ENCODE measurements around the gene SETDB1.
A peak's percentile ranks its signal among the peaks of the same experiment; 100 is the strongest.
"Not testable (repeated sequence)": the region's sequence is repeated elsewhere in the genome, so short reads cannot be mapped to it uniquely, and the experiment has no call there.

The SETDB1 gene

DNA sequence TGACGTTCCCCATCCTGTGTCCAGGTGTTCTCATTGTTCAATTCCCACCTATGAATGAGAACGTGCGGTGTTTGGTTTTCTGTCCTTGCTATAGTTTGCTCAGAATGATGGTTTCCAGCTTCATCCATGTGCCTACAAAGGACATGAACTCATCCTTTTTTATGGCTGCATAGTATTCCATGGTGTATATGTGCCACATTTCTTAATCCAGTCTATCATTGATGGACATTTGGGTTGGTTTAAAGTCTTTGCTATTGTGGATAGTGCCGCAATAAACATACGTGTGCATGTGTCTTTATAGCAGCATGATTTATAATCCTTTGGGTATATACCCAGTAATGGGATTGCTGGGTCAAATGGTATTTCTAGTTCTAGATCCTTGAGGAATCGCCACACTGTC lies 2.6 kb downstream of the SETDB1 start:
- not testable (repeated sequence) for DNase-seq (ENCODE audit: low read depth in 2 of 2)

DNA sequence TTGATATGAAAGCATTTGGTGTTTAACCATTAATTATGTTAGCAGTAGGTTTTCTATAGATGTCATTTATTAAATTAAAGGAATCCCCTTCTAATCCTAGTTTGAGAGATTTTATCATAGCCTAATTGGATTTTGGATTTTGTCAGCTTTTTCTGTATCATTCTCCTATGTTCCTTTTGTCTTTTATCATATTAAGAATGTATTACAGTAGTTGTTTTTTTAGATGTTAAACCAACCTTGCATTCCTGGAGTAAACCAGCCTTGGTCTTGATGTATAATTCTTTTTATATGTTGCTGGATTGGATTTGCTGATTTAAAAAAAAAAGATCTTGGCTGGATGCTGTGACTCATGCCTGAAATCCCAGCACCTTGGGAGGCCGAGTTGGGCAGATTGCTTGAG lies 5.6 kb downstream of the SETDB1 start:
- no peak for DNase-seq (ENCODE audit: low read depth in 2 of 2)

DNA sequence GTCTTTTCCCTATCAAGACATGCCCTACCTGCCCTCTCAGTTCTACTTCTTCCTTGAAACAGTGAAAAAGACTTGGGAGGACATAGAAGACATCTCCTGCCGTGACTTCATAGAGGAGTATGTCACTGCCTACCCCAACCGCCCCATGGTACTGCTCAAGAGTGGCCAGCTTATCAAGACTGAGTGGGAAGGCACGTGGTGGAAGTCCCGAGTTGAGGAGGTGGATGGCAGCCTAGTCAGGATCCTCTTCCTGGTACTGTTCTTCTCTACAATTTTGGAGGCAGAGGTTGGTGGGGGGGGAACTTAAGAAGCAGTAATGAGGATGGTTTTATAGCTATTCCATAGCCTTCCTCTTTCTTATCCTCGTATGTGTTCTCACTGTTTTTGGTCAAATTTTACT lies 18.7 kb downstream of the SETDB1 start:
- no peak for DNase-seq (ENCODE audit: low read depth in 2 of 2)

DNA sequence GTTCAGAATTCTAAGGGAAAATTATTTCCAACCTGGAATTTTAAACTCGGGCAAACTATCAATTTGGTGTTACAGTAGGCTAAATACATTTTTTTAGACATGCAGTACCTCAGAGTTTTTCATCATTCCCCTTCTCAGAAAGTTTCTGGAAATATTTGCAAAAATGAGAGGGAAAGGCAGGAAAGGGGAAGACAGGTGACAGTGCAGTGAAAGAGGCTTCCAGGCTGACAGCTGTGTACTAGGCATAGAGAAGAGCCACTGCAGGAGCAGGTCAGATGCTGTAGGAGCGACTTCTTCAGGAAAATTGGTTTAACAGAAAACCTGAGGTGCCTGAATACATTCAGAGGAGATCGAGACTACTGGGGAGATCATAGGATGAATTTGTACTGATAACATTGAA lies 28.5 kb downstream of the SETDB1 start:
- DNase-seq (ENCODE audit: low read depth in 2 of 2): no peak

DNA sequence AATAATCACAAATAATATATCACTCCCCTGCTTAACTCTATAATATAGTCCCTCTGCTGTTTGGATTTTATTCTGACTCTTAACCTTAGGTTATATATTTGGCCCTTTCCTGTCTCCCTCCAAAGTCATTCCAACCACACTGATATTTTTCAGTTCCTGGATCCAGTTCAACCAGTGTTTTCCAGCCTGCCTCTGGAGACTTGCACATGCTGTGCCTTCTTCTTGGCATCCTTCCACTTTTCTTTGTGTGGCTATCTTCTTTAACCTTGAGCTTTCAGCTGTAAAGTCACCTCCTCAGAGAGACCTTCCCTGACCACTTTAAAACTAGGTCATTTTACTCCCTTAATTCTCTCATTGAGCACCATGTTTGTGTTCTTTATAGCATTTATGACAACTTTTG lies 29.1 kb downstream of the SETDB1 start:
- DNase-seq (ENCODE audit: low read depth in 2 of 2): no peak

DNA sequence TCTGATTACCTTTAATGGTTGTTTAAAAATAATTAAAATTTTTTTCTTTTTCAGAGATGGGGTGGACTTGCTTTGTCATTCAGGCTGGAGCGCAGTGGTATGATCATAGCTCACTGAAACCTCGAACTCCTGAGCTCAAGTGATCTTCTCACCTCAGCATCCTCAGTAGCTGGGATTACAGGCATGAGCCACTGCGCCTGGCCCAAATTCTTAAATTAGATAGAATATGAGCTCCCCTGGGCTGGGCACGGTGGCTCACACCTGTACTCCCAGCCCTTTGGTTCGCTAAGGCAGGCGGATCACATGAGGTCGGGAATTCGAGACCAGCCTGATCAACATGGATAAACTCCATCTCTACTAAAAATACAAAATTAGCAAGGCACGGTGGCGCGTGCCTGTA lies 31.5 kb downstream of the SETDB1 start:
- no peak for DNase-seq (ENCODE audit: low read depth in 2 of 2)

DNA sequence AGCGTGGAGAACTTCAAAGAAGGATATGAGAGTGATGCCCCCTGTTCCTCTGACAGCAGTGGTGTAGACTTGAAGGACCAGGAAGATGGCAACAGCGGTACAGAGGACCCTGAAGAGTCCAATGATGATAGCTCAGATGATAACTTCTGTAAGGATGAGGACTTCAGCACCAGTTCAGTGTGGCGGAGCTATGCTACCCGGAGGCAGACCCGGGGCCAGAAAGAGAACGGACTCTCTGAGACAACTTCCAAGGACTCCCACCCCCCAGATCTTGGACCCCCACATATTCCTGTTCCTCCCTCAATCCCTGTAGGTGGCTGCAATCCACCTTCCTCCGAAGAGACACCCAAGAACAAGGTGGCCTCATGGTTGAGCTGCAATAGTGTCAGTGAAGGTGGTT lies 34.5 kb downstream of the SETDB1 start:
- no peak for DNase-seq (ENCODE audit: low read depth in 2 of 2)

DNA sequence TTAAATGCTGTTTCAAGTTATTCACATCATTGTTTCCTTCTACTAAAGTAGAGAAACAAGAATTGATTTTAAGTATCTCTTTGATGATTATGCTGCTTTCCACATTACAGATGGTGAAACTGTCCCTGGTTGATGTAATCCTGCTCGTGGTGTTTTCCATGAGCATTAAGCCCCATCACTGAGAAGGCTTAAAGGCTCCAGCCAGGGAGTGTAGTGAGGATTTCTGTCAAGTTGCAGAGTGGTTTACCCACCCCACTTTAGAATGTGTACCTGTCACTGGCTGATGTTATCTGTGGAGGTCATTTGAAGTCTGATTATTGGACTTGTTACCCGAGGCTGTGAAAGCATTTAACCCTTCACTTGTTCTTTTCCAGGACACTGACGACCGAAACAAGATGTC lies 35.6 kb downstream of the SETDB1 start:
- no peak for DNase-seq (ENCODE audit: low read depth in 2 of 2)

DNA sequence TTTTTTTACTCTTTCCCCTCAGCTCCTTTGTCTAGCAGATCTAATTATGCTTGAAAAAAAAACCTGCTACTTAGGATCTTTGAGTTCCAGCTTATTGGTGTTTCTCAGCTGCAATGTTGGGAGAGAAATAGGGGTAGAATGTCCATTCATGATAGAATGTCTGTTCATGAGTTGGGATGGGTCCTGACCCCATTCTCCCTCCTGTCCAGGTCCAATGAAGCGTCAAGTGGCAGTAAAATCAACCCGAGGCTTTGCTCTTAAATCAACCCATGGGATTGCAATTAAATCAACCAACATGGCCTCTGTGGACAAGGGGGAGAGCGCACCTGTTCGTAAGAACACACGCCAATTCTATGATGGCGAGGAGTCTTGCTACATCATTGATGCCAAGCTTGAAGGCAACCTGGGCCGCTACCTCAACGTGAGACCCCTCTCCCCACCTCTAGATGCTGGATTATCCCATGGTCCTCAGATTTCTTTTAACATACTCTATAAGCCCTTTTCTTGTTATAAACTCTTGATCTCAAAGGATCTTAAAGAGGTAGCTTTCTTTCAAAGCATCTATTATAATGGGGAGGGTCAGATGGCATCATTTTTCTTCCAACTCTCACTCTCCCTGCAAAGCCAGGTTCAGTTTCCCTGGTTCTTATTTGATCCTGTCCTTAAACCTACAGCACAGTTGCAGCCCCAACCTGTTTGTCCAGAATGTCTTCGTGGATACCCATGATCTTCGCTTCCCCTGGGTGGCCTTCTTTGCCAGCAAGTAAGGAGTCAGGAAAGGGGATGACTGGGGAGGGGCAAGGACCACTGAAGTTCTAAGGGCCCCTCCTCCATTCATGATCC lies 37.4 kb downstream of the SETDB1 start:
- DNase-seq (ENCODE audit: low read depth in 2 of 2): no peak

DNA sequence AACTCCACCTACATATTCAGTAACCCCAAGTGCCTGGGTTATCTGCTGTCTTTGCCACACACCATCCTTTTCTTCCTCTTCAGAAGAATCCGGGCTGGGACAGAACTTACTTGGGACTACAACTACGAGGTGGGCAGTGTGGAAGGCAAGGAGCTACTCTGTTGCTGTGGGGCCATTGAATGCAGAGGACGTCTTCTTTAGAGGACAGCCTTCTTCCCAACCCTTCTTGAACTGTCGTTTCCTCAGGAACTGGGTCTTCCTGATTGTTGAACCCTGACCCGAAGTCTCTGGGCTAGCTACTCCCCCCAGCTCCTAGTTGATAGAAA lies 38.0 kb downstream of the SETDB1 start:
- no peak for DNase-seq (ENCODE audit: low read depth in 2 of 2)

DNA sequence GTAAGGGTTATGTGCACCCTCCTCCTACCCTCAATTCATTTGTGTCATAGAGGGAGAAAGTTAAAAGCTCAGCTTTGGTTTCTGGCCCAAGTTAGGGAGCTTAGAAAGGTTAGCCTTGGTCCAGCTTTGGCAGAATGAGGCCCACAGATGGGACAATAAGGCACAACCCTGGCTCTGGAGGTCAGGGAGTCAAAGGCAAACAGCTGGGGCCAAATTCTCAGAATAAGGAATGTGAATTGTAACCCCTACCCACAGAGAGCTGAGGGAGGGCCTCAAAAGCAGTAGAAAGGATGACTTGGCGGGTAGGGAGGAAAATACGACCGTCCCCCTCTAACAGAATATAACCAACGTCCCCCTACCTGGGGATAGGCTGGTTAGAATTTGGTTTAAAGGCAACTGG lies 39.4 kb downstream of the SETDB1 start:
- DNase-seq (ENCODE audit: low read depth in 2 of 2): no peak

DNA sequence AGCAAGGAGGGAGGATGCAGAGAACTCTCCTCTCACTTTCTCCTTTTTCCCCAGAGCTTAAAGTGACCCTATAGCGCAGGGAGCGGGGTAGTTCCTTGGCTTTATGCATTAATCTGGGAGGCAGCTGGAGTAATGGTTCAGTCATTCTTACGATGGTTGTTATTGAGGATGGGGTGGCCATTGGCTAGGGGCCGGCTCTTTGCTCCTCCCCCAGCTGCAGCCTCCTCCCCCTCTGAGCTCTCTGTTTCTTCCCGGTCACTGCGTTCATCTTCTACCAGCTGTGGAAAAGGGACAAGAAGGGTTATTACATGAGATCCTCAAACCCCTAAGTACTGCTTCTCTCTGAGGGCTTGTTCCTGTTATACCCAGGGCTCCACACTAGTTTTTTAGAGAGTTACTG lies 39.8 kb downstream of the SETDB1 start:
- no peak for DNase-seq (ENCODE audit: low read depth in 2 of 2)

DNA sequence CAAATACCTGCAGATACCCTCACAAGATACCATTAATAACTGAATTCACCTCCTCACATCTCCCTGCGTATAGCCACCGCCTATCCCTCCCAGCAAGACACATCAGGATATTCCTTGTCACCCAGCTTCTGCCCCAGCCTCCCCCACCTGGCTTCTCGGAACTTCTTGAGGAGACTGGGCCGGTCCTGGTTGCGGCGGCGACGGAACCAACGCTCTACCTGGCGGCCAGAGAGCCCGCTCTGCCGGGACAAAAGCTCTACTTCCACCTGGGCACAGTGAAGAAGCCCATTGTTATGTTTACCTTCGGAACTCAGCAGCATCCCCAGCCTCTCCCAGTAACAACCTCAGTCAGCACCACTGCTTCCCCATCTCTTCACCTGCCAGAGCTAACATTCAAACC lies 41.8 kb downstream of the SETDB1 start:
- no peak for DNase-seq (ENCODE audit: low read depth in 2 of 2)

DNA sequence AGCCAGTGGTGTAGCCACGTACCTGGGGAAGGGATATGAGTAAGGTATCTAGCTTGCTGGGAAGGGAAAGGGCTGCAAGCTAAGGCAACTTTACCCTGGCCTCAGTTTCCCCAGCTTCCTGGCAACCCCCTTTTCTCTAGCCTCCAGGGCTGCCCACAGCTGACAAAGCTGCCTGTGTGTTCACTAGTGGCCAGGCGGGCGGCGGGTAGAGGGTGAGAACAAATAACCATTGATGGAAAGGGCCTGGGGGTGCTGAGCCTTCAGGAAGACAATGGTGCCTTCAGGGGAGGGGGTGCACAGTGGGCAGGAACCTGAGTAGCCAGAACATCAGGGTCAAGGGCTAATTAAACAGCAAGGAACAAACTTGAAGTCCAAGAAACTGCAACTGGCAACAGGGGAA lies 42.3 kb downstream of the SETDB1 start:
- DNase-seq (ENCODE audit: low read depth in 2 of 2): no peak

DNA sequence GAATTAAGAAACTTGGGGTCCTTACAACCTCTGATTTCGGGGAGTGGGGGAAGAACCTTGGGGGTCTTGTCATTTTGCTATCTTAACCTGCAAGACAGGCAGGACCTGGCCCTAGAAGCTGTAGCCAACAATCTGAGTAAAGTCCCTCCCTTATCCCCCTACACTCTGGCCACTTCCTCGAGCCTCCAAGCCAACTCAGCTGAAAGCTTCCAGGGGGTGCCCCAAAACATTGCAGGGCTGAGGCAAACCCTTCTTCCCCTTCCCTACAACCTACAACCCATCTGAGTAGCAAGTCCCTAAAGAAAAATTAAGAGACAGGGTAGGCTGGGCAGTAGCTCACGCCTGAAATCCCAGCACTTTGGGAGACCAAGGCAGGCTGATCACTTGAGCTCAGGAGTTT lies 43.5 kb downstream of the SETDB1 start:
- no peak for DNase-seq (ENCODE audit: low read depth in 2 of 2)

DNA sequence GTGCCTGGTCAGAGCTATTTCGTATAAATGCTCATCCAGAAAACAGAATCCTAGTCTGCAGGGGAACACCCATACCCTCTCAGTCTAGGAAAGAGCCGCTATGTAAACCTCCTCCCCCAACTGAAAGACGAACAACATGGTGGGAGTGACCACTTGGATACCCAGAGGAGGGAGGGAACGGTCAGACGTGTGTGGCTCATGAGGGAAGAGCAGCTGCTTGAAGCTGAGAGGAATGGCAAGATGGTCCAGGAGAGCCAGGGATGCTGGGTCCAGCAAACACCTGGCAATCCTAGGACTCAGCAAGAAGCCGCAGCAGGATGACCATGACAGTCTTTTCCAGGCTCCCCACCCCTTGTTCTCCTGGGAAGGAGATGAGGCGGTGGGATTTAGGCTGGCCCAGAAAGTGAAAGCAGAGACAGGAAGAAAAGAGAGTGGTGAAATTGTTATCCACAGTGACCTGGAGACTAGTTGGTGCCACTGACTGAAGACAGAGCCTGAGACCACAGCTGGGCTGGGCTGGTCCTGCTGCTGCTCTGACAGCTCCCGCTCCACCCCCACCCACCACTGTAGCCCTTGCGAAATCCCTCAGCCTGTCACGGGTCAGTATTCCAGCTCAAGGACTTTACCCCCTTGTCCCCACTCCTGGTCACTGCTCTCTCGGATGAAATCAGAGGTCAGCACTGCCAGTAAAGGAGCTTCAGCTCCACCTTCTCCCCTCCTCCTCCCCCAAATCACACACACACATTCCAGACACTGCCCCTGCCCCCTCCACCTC lies 44.8 kb downstream of the SETDB1 start:
- DNase-seq (ENCODE audit: low read depth in 2 of 2): no peak

DNA sequence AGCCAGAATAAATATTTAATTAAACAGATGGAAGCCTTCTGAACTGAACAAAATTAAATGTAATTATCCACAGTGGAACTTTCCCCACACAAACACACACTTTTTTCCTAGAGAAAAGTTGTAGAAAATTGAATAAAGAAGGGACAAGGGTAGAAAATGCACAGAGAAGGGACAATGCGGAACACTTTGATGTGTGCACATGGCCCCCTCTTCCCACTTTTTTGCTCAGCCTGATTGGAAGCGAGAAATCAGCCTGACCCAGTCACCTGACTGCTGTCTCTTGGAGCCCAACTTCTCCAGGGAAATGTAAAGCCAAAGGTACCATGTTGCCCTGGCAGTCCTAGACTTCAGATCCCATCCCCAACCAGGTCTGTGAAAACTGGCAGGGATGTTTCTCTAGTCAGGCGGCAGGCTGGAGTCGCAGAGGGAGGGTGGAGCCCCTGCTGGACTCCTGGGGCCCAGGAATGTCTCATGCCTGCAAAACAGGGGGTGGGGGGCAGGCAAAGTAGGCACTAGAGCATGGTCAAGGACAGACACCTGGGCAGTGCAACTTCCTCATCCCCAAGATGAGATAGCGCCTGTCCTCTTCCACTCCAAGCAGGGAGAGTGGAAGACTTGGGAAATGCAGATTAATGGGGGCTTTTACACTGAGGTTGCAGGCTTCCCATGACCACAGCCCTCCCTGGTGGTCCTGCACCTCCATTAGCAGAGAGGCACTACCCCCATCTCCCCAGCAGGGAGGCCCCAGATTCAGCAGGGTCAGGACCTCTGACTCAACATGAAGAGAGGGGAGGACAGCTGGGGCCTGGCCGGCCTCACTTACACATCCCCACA lies 45.6 kb downstream of the SETDB1 start:
- no peak for DNase-seq (ENCODE audit: low read depth in 2 of 2)

DNA sequence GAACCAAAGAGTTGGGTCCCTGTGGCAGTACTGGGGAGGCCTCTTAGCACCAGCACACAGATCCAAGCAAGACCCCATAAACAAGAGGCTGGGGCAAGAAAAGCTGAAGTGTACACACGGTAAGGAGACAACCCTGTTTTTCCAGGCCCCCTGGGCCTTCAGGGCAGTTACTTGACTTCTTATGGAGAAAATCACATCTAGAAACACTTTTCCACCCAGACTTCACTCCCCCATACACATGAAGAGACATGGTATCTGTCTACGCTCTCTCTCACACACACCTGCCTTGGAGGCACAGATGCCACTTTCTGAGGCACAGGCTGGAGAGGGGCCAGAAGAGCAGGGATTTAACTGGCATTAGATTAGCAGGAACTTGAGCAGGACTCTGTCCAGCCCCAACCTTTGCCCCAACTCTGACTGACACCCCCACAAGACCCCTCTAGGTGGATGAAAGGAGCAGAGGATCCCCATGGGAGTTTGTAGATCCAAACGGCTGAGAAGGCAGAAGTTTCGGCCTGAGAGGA lies 46.3 kb downstream of the SETDB1 start:
- no peak for DNase-seq (ENCODE audit: low read depth in 2 of 2)

DNA sequence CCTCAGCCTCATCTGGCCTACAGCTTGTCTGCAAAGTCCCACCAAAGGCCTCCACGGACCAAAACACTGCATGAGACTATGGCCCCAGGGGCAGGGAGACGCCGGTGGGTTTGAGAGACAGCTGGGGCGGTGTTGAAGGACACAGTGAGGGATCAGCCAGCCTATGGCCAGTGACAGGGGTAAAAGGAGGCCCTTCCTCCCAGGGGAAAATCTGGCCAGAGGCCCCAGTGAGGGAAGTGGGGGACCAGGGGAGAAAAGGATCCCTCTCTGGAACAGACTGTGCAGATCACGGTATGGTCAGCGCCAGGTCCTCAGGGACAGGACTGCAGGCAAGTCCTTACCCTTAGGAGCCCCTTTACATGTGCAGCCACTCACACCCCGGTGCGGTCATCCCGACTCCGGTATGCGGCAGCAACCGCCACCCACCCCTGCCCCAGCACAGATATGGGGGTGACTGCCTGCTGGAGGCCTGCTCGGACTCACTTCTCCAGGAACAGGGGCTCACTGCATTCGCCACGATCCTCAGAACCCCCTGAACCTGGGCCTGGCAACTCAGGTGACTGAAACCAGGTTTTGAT lies 47.2 kb downstream of the SETDB1 start:
- peak in 1 of 2 donors; percentile 24 for DNase-seq (ENCODE audit: low read depth in 2 of 2)

DNA sequence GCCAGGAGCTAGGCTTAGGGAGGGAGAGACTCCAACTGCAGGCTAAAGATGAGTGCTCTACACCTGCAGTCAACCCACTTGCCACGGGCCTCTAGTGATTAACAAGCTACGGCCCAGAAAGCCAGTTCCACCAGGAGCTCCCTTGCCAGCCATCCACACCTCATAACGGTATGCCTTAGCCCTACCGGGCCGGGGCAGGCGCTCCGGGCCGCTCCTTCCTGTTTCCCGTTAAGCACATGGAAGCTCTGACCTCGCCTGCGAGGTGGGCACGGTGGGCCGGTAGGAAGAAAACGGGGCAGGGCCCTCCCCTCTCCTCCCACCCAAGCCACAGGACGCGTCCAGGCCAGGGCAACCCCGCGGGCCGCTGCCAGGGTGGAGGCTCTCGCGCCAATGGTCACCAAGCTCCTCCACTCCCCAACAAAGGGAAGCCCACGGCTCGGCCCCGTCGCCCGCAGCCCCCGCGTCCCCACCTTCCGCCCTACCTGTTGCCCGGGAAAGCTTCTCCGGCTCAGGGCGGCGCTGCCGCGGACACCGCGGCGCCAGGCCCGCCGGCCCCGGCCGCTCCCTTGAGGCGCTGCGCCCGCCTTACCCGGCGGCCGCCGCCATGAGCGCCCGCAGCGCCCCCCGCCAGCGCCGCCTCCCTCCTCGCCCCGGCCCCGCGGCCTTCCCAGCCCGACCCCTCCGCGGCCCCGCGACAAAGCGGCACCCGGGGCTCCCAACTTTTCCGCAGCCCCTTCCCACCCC lies 47.8 kb downstream of the SETDB1 start:
- peak in 1 of 2 donors; percentile 29 for DNase-seq (ENCODE audit: low read depth in 2 of 2)
